ENCODE data around the gene ALKBH8. TPM values are rescaled to one million over a fixed set of nuclear protein-coding genes. Genes with fewer than 3 reads are reported as not detected.
A peak's percentile ranks its signal among the peaks of the same experiment; 100 is the strongest.

Gene ALKBH8, protein sequence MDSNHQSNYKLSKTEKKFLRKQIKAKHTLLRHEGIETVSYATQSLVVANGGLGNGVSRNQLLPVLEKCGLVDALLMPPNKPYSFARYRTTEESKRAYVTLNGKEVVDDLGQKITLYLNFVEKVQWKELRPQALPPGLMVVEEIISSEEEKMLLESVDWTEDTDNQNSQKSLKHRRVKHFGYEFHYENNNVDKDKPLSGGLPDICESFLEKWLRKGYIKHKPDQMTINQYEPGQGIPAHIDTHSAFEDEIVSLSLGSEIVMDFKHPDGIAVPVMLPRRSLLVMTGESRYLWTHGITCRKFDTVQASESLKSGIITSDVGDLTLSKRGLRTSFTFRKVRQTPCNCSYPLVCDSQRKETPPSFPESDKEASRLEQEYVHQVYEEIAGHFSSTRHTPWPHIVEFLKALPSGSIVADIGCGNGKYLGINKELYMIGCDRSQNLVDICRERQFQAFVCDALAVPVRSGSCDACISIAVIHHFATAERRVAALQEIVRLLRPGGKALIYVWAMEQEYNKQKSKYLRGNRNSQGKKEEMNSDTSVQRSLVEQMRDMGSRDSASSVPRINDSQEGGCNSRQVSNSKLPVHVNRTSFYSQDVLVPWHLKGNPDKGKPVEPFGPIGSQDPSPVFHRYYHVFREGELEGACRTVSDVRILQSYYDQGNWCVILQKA
- 3.0 and 5.3 TPM in 2 replicates for total RNA-seq (2014; rRNA removed; shearing (Covaris generic))

- DNase-seq (ENCODE audit: low spot score) = peak; percentile 86
- in situ Hi-C loops (cut with HindIII; ENCODE audit: low sequenced_read_pairs) = no loop called here
Observed at GRCh38 chr11:107565219-107565937, at the start of gene ALKBH8. Gene ALKBH8 (minus strand): TSS chr11:107565735. CDS start chr11:107560893, 4,842 bp downstream.

DNA sequence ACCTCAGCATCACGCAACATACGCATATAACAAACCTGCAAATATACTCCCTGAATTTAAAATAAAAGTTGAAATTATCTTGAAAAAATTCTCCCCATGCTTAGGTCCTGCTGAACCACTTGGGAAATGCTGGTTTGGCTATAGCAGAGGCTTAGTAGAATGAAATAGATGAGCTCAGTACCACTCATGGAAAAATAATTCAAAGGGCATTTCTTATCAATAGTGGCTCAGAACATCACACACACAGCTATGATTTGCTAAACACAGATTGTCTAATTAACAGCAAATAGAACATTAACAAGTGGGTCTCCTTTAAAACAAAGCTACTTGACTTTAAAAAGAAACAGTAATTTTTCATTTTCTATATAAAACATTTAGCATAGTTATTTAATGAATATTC lies 46.9 kb upstream of the ALKBH8 start:
- DNase-seq (ENCODE audit: low spot score) = no peak
- in situ Hi-C loops (cut with HindIII; ENCODE audit: low sequenced_read_pairs) = no loop called here

- in situ Hi-C loops (cut with HindIII; ENCODE audit: low sequenced_read_pairs) = no loop called here
Observed at GRCh38 chr11:107609400-107610218, 44.1 kb upstream of the ALKBH8 start.

GRCh38 chr11:107608809-107609208 lies 43.3 kb upstream of the ALKBH8 start:
- in situ Hi-C loops (cut with HindIII; ENCODE audit: low sequenced_read_pairs) = no loop called here
- DNase-seq (ENCODE audit: low spot score) = no peak

More at GRCh38 chr11:107609400-107610218, 44.1 kb upstream of the ALKBH8 start:
- no peak for DNase-seq (ENCODE audit: low spot score)

GRCh38 chr11:107606141-107606540 lies 40.6 kb upstream of the ALKBH8 start:
- DNase-seq (ENCODE audit: low spot score) = no peak
- in situ Hi-C loops (cut with HindIII; ENCODE audit: low sequenced_read_pairs) = no loop called here

- in situ Hi-C loops (cut with HindIII; ENCODE audit: low sequenced_read_pairs) = no loop called here
- DNase-seq (ENCODE audit: low spot score) = no peak
Observed at GRCh38 chr11:107605061-107606006, 39.8 kb upstream of the ALKBH8 start.

- peak; percentile 56 for DNase-seq (ENCODE audit: low spot score)
- in situ Hi-C loops (cut with HindIII; ENCODE audit: low sequenced_read_pairs) = no loop called here
Observed at GRCh38 chr11:107598225-107599139, 32.9 kb upstream of the ALKBH8 start.

GRCh38 chr11:107594736-107595135 lies 29.2 kb upstream of the ALKBH8 start:
- DNase-seq (ENCODE audit: low spot score) = no peak
- in situ Hi-C loops (cut with HindIII; ENCODE audit: low sequenced_read_pairs) = no loop called here

- in situ Hi-C loops (cut with HindIII; ENCODE audit: low sequenced_read_pairs) = no loop called here
- DNase-seq (ENCODE audit: low spot score) = no peak
Observed at GRCh38 chr11:107593951-107594350, 28.4 kb upstream of the ALKBH8 start.

GRCh38 chr11:107592813-107593212 lies 27.3 kb upstream of the ALKBH8 start:
- peak; percentile 14 for DNase-seq (ENCODE audit: low spot score)
- in situ Hi-C loops (cut with HindIII; ENCODE audit: low sequenced_read_pairs) = no loop called here

DNA sequence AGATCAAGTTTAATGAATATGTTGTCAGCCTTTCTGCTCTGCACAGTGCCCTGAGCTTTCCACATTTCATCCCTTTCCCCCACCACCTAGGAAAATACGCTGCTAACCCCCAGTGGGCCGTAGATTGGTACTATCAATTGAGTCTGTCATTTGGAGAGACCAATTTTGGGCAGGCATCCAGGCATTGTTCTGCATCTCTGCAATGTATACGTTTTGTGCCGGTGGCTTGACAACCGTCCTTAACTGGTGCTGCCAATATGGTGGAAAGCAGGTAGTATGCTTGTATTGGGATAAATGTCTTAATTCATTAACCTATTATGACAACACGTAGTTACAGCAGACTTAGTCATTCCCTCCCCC lies 26.7 kb upstream of the ALKBH8 start:
- in situ Hi-C loops (cut with HindIII; ENCODE audit: low sequenced_read_pairs) = no loop called here
- DNase-seq (ENCODE audit: low spot score) = no peak

DNA sequence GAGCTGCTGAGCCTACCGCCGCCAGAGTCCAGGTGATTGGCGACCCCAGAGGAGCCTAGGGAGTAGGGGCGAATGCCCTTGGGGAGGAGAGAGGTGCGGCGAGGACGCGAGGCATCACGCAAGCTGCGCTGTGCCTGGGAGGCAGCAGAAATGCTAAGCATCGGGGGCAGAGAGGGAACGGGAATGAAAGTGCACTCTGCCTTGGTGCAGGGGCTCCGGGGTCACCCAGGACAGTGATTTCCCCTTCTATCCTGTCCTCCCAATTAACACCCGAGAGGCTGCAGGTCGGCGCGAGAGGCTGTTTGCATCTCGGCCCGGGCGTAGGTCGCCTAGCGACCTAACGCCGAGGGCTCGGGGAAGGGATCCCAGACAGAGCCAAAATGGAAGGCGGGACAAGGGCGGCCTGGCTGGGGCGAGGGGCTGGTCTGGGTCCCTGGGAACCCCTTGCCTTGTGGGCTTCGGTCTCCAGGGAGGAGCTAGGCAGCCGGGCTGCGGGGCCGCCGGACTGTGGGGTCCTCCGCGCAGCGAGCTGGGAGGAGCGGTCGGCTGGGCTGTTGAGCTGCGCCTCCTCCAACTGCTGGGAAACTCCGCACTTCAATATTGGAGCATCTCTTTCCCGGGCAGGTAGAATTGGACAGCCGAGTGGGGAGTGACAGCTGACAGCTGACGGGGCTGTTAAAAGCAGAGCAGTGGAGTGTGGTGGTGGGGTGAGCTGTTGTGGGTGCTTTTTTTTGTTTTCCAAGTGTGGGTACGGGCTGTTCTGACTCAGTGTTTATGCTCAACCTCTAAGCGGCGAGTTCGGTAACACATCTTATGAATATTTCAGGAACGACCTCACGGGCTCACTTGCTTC lies 26.1 kb upstream of the ALKBH8 start:
- in situ Hi-C loops (cut with HindIII; ENCODE audit: low sequenced_read_pairs) = no loop called here

DNA sequence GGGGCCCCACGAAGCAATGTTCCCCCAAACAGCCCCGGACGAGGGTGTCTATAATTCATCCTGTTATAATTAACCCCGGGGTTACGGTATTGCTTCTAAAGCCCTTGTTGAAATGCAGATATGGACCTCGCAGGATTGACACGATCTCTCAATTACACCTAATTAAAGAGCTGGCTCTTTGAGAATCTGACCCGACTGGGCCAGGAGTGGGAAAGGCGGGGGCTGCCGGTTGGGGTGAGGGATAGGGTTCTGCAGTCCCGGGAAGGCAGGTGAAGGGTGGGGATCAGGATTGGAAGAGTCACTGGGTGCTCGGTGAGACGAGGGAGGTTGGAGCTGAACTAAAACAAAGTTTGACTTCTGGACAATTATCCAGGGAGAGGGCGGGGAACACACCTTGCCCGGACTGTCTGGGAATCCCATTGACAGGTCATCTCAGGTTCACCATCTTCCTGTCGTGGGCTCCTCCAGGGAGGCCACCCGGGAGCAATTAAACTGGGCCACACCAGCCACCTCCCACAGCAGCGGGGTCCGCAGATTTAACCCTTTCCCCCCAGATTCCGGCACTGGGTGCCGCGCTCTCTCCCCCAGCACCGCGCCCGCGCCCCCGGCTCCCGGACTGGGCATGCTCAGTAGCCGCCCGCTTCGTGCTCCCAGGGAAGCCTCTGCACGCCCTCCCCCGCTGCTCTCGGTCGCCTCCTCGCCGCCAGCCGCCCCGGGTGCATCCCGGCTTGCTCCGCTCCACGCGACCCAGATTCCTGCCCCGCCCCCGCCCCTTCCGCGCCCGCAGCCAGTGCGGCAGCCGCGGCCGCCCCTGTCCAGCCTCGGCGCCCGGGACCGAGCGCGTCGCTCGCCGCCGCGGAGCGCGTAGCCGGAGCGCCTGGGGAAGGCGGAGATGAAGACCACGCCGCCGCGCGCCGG lies 25.2 kb upstream of the ALKBH8 start, which contains the start of gene ELMOD1:
ELMOD1 (plus strand) TSS at position 688 of the 918 bp plus-strand sequence. CDS start 27,043 bp downstream, outside the sequence.
- in situ Hi-C loops (cut with HindIII; ENCODE audit: low sequenced_read_pairs) = no loop called here
- DNase-seq (ENCODE audit: low spot score) = peak; percentile 49

More for the DNA sequence above, 26.1 kb upstream of the ALKBH8 start:
- peak; percentile 55 for DNase-seq (ENCODE audit: low spot score)

- no peak for DNase-seq (ENCODE audit: low spot score)
- in situ Hi-C loops (cut with HindIII; ENCODE audit: low sequenced_read_pairs) = no loop called here
Observed at GRCh38 chr11:107587306-107587979, 21.9 kb upstream of the ALKBH8 start.

Measured in G401 (cell line).